ENCODE data around the gene ZNF804A. TPM values are rescaled to one million over a fixed set of nuclear protein-coding genes. Genes with fewer than 3 reads are reported as not detected.
"Not testable (repeated sequence)": the region's sequence is repeated elsewhere in the genome, so short reads cannot be mapped to it uniquely, and the experiment has no call there.

Gene ZNF804A
- polyA plus RNA-seq, 4 donors: 0.52 to 2.5 (median 1.6) TPM

DNA sequence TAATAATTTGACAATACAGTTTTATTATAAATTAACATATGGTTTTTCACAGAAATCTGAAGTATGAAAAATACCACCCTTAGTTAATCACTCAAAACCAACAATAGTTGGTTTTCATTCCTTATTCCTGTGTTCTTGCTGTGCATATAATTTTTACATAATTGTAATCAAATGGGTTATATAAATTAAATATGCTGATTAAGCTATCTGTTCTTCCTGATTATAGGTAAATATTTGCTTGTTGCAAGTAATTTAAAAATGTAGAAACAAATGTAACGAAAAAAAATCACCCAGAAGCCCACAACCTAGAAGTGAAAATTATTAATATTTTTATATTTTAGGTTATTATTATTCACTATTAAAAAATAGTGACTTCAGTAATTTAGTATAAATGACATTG is 98.3 kb downstream of the ZNF804A start:
- DNase-seq (ENCODE audit: low read depth in 4 of 4, low spot score in 3 of 4): no peak

DNA sequence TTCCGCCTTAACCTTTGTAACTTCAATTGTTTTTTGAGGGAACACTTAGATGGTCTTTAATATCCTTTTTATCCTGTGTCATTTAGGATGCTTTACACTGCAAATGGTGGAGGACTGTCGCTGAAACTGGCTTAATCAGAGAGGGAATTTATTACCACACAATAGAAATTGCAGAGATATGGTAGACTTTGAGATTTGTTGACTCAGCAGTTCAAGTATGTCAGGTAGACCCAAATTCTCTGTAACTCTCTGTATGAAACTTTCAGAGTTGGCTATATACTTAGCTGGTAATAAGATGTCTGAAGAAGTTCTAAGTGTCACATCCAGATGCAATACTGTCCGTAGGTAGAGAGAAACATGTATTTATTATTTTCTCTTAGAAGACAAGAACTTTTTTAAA is 100.1 kb downstream of the ZNF804A start:
- no peak for DNase-seq (ENCODE audit: low read depth in 4 of 4, low spot score in 3 of 4)

DNA sequence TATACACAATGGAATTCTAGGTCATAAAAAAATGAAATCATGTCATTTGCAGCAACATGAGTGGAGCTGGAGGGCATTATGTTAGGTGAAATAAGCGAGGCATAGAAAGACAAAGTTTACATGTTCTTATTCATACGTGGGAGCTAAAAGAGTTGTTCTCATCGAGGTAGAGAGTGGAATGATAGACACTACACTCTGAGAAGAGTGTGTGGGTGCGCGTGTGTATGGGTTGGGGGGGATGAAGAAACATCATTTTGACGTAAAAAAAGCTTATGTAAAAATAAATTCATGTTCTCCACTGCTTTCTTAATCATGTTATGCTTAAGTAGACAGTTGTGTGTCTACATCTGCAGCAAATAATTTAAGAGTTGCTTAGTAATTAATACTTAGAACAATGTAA is 123.6 kb downstream of the ZNF804A start:
- no peak for DNase-seq (ENCODE audit: low read depth in 4 of 4, low spot score in 3 of 4)

DNA sequence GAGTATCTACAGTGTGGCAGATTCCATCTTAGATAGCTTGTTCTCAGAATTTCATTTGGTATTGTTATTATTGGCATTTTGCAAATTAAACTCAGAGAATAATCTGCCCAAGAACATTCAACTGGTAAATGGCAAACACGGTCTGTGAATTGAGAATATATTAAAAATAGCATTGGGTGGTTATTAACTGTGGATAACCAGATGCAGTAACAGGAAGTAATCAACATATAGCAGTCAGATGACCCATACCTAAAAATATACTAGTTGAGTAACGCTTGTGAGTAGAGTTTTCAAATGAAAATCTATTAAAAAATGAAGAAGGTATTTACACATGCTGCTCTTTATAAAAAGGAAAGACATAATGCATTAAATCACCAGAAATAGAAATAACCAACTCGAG is 129.5 kb downstream of the ZNF804A start:
- no peak for DNase-seq (ENCODE audit: low read depth in 4 of 4, low spot score in 3 of 4)

DNA sequence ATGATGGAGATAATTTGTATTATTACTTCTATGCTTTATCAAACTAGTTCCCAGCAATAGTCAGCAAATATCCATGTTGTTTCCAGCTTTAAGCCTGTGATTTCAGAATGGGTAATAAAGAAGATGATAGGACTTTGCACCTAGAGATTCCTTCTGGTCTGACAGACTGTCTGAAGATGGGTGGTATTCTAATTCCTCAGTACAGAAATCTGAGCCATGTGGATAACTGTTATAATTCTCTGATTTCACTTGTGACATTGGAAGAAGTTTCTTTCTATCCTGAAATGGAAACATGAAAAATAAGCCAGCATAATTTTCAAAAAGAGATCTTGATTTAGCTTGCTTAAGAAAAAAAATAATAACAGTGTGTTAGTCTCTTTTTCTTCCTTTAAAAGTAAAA is 130.1 kb downstream of the ZNF804A start:
- no peak for DNase-seq (ENCODE audit: low read depth in 4 of 4, low spot score in 3 of 4)

DNA sequence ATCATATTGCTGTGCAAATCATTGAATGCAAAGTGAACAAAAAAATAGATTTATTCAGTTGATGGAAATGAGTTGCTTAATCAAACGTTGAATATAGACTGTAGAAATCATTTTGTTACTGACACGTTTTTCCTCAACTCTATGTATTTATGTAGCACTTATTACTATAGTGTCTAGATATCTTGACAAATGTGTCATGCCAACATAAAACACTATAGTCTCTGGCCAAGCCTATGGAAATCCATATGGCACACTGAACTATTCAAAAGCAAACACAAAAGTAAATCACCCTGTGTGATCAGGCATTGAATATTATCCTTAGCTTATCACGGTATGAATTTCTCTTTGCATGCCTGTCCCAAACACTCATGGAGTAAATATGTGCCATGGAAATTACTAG is 131.3 kb downstream of the ZNF804A start:
- DNase-seq (ENCODE audit: low read depth in 4 of 4, low spot score in 3 of 4): no peak

DNA sequence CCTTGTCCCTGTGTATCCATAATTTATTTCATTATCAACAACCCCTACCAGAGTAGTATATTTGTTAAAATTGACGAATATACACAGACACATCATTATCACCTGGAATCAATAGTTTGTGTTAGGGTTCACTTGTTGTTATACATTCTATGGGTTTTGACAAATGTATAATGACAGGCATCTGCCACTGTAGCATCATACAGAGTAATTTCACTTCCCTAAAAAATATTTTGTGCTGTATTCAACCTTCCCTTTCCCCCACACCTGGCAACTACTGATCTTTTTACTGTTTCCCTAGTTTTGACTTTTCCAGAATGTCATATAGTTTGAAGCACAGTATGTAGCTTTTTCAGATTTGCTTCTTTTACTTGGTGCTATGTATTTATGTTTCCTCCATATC is 132.0 kb downstream of the ZNF804A start:
- DNase-seq (ENCODE audit: low read depth in 4 of 4, low spot score in 3 of 4): no peak

DNA sequence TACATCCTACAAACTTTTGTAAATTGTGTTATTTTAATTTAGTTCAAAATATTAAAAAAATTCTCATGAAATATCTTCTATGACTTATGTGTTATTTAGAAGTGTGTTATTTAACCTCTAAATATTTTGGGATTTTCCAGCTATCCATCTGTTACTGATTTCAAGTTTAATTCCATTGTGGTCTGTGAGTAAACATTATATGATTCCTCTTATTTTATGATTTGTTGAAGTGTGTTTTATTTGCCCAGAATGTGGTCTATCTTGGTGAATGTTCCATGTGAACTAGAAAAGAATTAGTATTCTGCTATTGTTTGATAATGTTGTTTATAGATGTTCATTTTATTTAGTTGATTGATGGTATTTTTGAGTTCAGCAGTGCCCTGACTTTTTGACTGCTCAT is 136.0 kb downstream of the ZNF804A start:
- DNase-seq (ENCODE audit: low read depth in 4 of 4, low spot score in 3 of 4): no peak

DNA sequence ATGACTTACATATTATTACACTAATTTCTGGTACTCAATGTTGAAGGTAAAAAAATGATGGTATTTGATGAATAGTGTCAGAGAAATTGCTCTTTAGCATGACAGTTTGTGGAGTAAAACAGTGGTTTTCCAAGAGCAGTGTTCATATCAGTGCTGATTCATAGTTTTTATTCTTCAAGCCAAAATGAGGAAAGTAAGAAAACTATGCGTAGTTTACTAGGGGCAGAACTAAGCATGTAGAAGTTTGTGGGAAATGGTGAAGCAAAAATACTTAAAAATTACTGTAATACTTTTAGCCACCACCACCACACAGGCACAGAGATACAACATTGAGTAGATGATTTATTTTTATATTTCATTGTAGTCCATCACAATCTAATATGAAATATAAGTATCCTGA is 137.3 kb downstream of the ZNF804A start:
- no peak for DNase-seq (ENCODE audit: low read depth in 4 of 4, low spot score in 3 of 4)

DNA sequence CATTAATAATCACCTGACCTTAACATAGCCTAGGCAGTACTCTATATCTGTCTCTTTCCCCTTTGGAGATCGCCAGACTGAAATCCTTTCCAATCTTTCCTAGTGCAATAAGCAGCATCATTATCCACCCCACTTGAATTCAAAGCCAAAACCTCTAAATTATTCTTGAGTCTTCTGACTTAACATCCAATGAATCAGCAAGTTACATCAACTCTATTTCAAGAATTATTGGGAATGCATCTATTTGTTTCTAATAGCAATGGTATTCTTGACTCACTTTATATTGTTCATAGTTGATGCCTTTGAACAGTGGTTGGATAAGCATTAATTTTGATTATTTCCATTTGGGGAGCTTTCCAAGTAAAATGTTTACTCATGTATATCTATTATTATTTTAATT is 144.8 kb downstream of the ZNF804A start:
- no peak for DNase-seq (ENCODE audit: low read depth in 4 of 4, low spot score in 3 of 4)

DNA sequence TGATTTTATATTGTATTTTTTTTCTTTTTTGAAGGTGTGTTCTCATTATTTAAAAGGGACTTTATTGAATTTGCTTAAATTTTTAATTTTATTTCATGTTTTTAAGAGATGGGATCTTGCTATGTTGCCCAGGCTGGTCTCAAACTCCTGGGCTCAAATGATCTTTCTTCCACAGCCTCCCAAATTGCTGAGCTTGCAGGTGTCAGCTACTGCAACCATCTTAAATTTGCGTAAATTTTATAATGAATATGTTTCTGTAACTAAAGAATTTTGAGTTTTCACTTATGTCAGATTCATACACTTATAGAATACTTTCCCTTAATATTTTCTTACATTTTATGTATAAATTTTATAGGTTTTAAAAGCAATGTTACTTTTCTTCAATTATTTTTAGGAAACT is 157.8 kb downstream of the ZNF804A start:
- no peak for DNase-seq (ENCODE audit: low read depth in 4 of 4, low spot score in 3 of 4)

DNA sequence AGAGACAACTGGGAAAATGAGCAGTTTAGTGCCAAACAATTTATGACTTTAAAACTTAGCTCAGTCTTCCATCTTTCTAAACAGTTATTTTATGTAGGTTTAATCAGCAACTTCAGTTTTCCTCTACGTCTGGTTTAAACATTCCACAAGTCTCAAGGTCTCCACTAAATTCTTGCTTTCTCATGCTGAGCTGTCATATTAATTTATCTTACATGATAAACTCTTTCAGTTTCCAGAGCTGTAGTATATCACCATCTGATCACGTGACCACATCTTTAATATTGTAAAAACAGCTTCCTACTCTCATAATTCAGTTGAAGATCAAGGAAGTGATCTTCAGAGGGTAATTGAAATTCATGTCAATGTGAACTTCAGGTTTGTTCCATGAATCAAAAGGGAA is 158.6 kb downstream of the ZNF804A start:
- no peak for DNase-seq (ENCODE audit: low read depth in 4 of 4, low spot score in 3 of 4)

DNA sequence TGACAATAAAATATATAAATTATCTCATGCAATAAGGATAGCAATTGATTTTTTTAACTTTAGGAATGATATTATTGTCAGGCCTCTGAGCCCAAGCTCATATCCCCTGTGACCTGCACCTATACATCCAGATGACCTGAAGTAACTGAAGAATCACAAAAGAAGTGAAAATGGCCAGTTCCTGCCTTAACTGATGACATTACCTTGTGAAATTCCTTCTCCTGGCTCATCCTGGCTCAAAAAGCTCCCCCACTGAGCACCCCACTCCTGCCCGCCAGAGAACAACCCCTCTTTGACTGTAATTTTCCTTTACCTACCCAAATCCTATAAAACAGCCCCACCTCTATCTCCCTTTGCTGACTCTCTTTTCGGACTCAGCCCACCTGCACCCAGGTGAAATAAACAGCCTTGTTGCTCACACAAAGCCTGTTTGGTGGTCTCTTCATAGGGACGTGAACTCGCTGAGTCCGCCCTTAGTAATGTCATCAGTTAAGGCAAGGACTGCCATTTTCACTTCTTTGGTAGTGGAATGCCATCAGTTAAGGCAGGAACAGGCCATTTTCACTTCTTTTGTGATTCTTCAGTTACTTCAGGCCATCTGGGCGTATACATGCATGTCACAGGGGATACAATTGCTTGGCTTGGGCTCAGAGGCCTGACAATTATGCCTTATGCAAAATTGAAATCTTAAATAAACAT is 161.4 kb downstream of the ZNF804A start:
- DNase-seq (ENCODE audit: low read depth in 4 of 4, low spot score in 3 of 4): not testable (repeated sequence)

DNA sequence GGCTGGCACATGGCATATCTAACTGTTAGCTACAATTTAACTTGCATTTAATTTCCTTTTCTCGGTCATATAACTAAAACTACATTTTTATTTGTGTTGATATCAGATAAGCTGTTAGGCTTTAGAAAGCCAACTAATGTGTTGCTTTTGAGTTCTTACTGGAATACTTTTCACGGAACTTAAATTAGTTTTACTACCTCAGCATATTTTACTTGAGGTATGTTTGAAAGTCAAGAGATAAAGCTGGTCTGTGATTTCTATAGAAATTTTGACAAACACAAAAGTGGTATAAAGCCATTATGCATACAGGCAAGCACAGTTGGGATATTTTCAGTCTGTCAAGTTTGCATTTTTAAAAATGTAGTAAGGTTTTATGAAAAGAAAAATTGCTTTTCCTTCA is 162.6 kb downstream of the ZNF804A start:
- DNase-seq (ENCODE audit: low read depth in 4 of 4, low spot score in 3 of 4): no peak

DNA sequence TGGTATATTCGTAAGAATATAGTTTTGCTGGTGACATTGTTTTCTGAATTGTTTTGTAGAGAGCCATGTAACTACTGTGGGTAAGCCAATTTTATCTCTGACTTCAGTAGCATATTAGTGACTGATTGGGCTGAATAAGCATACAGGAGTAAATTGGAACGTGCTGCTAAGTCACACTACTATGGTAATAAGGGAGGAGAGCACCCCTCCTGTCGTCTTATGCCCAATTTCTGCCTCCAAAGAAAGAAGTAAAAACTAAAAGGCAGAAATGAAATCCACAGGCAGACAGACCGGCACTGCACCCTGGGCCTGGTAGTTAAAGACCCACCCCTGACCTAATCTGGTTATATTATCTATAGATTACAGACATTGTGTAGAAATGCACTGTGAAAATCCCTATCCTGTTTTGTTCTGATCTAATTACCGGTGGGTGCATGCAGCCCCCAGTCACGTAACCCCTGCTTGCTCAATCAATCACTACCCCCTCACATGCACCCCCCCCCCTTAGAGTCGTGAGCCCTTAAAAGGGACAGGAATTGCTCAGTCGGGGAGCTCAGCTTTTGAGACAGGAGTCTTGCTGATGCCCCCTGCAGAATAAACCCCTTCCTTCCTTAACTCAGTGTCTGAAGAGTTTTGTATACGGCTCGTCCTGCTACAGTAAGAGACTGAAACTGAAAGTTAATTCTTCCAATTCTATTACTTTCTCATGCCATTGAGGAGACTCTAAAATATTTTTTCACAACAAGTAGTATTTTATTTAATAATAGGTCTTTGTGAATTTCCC is 167.0 kb downstream of the ZNF804A start:
- DNase-seq (ENCODE audit: low read depth in 4 of 4, low spot score in 3 of 4): no peak

DNA sequence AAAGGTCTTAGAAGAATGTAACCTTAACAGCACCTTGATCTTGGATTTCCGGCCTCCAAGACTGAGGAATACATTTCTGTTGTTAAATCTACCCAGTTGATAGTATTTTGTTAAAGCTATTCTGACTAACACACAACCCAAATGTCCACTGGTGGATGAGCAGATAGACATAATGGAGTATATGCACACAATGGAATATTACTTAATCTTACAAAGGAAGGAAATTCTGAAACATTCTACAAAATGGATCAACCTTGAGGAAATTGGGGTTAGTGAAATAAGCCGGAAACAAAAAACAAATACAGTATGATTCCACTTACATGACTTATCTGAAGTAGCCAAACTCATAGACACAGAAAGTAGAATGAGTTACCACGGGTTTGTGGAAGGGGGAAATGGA is 168.7 kb downstream of the ZNF804A start:
- no peak for DNase-seq (ENCODE audit: low read depth in 4 of 4, low spot score in 3 of 4)

DNA sequence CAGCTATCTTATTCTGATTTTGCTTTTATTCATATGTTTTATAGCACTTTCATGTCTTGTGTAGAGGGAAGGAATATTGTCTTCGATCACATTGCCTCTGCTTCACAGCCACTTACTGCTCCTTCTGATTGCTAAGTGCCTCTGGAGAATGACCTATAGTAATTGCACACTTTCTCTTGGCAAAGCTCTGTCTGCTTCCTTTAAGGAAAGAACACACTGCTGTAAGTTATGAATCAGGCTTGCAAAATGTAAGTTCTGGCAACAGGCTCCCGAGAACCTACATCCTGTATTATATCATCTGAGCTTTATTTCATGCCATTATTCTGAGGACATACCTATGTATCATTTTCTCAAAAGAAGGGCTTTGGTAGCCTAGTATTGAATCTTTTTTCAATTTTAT is 170.7 kb downstream of the ZNF804A start:
- DNase-seq (ENCODE audit: low read depth in 4 of 4, low spot score in 3 of 4): no peak

DNA sequence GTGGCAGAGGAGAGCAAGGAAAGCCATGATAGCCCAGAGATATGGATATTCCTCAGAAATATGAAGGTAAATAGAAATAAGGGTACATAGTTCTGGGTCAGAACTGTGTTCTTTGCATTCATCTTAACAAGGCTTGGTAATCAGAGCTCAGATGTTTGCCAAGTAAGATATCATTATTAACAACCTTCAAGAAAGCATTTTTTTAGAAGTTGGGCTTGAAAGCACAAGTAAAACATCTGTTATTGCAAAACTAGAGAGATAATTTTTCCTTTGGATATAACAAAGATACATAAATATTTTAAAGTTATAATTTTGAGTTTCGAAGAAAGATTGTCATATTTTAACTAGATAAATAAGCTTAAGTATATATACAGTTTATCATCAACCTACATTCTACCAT is 171.4 kb downstream of the ZNF804A start:
- no peak for DNase-seq (ENCODE audit: low read depth in 4 of 4, low spot score in 3 of 4)

DNA sequence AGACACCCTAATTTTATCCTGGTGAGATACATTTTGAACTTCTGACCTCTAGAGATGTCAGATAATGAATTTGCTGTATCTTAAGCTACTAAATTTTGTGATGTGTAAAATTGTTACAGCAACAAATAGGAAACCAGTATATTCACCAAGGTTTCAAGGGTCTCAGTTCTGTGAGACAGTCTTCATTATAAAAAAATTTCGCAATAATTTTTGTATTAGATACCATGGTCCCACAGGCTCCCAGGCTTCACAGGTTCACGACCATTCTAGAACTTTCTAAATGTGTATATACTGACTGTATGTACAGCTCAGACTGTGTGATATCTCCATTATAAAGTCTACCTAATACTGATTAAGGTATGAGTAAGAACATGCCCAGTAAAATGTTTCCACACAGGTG is 181.4 kb downstream of the ZNF804A start:
- no peak for DNase-seq (ENCODE audit: low read depth in 4 of 4, low spot score in 3 of 4)

DNA sequence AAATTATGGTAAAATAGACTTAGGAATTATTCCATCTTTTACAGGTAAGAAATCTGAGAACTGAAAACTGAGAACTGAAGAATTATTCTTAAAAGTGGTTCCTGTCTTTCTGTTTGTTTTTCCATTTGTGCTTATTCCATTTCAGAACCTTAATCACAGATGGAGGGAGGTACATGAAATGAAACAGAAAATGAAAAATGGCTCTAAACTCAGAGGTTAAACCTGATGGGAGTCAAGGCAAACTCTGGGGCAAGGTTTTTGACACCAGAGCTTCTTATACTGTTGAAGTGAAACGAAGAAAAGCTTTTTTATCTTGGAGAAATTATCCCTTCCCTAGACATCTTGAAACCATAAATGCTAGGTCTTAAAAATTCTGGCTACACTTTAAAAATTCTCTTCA is 182.1 kb downstream of the ZNF804A start:
- no peak for DNase-seq (ENCODE audit: low read depth in 4 of 4, low spot score in 3 of 4)

DNA sequence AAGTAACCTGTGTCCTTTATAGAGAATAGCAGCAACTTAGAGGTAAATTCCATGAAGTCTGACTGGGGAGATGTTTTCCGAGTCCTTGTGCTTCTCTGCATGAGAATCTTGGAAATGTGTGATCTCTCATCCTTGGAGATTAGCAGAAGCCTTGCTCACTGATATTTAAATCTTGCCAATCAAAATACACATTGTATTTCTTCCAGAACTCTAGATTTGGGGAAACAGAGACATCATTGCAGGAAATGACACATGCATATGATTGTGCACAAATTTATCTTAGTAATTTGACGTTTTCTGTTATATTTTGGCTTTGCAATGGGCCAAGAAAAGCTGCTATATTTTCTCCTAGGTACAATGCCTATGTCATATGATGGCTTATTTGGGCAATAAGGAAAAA is 182.6 kb downstream of the ZNF804A start:
- DNase-seq (ENCODE audit: low read depth in 4 of 4, low spot score in 3 of 4): no peak

DNA sequence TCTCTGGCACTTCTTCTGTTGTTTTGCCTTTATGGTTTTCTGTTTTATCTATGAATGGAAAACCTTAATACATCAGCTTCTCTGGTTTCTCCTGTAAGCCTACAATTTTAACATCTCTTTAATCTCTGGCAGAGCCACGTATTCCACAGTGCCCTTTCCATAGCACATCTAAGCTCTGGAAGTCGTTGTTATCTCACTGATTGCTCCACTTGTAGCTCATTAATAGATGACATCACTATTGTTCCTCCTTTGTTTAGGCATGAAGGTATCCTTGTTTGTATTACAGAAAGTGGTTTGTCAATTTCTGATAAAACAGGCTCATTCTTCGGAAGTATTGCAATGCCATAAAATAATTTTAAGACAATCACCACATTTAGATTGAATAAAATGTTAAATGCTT is 185.2 kb downstream of the ZNF804A start:
- DNase-seq (ENCODE audit: low read depth in 4 of 4, low spot score in 3 of 4): no peak
